Measurements from ENCODE around the gene PLSCR2. TPM values are rescaled to one million over a fixed set of nuclear protein-coding genes. Genes with fewer than 3 reads are reported as not detected.

The PLSCR2 gene
- total and polyA plus RNA-seq, 4 donors, result 1.0 to 1.4 TPM; not detected in 2

DNA sequence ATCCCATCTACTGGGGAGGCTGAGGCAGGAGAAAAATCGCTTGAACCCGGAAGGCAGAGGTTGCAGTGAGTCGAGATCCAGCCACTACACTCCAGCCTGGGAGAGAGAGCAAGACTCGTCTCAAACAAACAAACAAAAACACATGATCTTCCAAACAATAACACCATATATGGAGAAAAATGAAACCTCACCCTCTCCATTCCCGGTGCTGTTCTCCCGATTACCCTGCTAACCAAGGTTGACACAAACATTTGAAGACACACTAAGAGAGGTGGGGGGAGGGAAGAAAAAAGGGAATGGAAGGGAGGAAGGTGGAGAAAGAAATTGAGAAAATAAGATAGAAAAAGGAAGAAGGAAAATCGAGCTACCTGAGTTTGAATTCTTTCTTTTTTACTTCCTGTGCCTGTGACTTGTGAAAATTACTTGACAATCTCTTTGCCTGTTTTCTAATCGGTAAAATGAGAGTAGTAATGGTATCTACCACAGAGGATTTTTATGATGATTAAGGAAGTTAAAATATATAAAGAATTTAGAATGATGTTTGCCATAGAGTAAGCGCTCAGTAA lies 1.1 kb upstream of the PLSCR2 start:
- Histone ChIP-seq H3K36me3 (ENCODE audit: control insufficient read depth in 1 of 2, insufficient read depth in 2 of 2, low read length in 1 of 2) (no peaks in the 10 kb centered on the region), H3K27ac (ENCODE audit: low read depth in 1 of 2, low read length in 2 of 2) (no peak overlapping the region), H3K27me3 (ENCODE audit: control insufficient read depth in 1 of 2, insufficient read depth in 2 of 2, low read length in 1 of 2) (no peaks in the 10 kb centered on the region), H3K4me1 (ENCODE audit: control insufficient read depth in 1 of 2, insufficient read depth in 2 of 2, low read length in 2 of 2) (peaks cover 0 to 3% of the 10 kb centered on the region in 2 donors), H3K4me3 (ENCODE audit: low read length in 2 of 2) (no peak overlapping the region), H3K9me3 (ENCODE audit: control insufficient read depth, low read length) (no peaks in the 10 kb centered on the region)
- no peak for ATAC-seq (ENCODE audit: low FRiP score)
- intact Hi-C loops (cut with DNase I), result no loop called here
- no peak for DNase-seq
- 91 to 94% methylated on average over 9 of the region's 9 CpGs for WGBS, 2 donors

DNA sequence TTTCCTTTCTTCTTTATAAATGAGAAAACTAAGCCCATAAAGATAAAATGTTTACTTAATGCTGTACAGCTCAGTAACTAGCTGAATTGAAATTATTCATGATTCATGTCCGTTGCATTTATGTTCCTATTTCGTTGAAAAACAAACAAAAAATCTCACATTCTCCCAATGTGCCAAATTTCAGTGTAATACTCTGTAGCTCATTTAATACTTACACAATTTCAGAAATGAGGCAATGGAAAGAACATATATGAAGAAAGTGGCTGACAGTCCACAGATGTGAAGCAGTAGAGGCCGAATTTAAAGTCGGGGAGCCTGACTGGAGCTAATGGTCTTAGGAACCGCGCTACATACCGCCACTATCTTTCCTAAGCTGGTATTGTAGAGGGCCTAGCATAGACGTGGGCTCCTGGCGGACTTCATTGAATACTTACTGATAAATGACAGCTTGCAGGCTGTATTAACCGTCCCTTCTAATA lies 651 bp downstream of the PLSCR2 start:
- ATAC-seq (ENCODE audit: low FRiP score) (peak; percentile 13), DNase-seq (no peak)
- H3K36me3 ChIP-seq (ENCODE audit: control insufficient read depth in 1 of 2, insufficient read depth in 2 of 2, low read length in 1 of 2), result no peaks in the 10 kb centered on the region
- H3K9me3 ChIP-seq (ENCODE audit: control insufficient read depth, low read length), result no peaks in the 10 kb centered on the region
- intact Hi-C loops (cut with DNase I), result no loop called here
- peaks cover 0 to 3% of the 10 kb centered on the region in 2 donors for H3K4me1 ChIP-seq (ENCODE audit: control insufficient read depth in 1 of 2, insufficient read depth in 2 of 2, low read length in 2 of 2)
- H3K4me3 ChIP-seq (ENCODE audit: low read length in 2 of 2), result peak overlapping the region in 1 of 2 donors; percentile 50
- peak overlapping the region in 1 of 2 donors; percentile 7 for H3K27ac ChIP-seq (ENCODE audit: low read depth in 1 of 2, low read length in 2 of 2)
- H3K27me3 ChIP-seq (ENCODE audit: control insufficient read depth in 1 of 2, insufficient read depth in 2 of 2, low read length in 1 of 2), result no peaks in the 10 kb centered on the region
- WGBS, 2 donors, result 26 to 34% methylated on average over 10 of the region's 10 CpGs

DNA sequence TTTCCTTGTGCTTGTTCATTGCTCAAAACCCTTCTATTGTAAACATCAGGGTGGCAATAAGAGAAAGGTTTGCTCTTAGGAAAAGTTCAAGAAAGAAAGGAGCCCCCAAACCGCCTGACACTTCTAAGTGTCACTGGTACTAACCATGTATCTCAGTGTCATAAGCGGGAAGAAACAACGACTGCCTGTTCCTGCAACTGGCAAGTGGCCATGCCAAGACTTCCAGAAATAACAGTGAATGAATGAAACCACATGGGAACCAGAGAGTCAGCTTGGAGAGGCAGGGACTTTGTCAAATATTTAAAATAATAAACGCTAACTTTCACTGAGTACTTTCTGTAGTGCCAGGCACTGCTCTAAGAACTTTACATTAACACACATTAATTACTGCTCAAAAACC lies 1.1 kb downstream of the PLSCR2 start:
- Histone ChIP-seq H3K4me3 (ENCODE audit: low read length in 2 of 2) (no peak overlapping the region), H3K27ac (ENCODE audit: low read depth in 1 of 2, low read length in 2 of 2) (no peak overlapping the region), H3K4me1 (ENCODE audit: control insufficient read depth in 1 of 2, insufficient read depth in 2 of 2, low read length in 2 of 2) (peaks cover 0 to 3% of the 10 kb centered on the region in 2 donors), H3K27me3 (ENCODE audit: control insufficient read depth in 1 of 2, insufficient read depth in 2 of 2, low read length in 1 of 2) (no peaks in the 10 kb centered on the region), H3K36me3 (ENCODE audit: control insufficient read depth in 1 of 2, insufficient read depth in 2 of 2, low read length in 1 of 2) (no peaks in the 10 kb centered on the region), H3K9me3 (ENCODE audit: control insufficient read depth, low read length) (no peaks in the 10 kb centered on the region)
- DNase-seq (peak; percentile 63 to 64), ATAC-seq (ENCODE audit: low FRiP score) (peak; percentile 36)
- intact Hi-C loops (cut with DNase I), result no loop called here
- 6 to 12% methylated on average over 4 of the region's 4 CpGs for WGBS, 2 donors

DNA sequence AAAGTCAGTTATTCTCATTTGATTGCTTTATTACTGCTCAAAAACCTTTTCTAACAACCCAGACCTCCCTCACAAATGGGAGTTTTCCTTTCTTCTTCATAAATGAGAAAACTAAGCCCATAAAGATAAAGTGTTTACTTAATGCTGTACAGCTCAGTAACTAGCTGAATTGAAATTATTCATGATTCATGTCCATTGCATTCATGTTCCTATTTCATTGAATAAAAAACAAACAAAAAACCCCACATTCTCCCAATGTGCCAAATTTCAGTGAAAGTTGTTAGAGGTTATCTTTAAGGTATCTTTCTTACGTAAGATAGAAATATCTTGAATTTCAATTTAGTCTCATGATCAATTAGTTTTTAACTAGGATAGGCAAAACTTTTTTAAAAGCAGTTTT lies 2.8 kb downstream of the PLSCR2 start:
- DNase-seq, result no peak
- WGBS, 2 donors, result 0 to 28% methylated on average over 1 of the region's 1 CpG
- H3K36me3 ChIP-seq (ENCODE audit: control insufficient read depth in 1 of 2, insufficient read depth in 2 of 2, low read length in 1 of 2), result no peaks in the 10 kb centered on the region
- H3K27ac ChIP-seq (ENCODE audit: low read depth in 1 of 2, low read length in 2 of 2), result no peak overlapping the region
- H3K9me3 ChIP-seq (ENCODE audit: control insufficient read depth, low read length), result no peaks in the 10 kb centered on the region
- no peak overlapping the region for H3K4me3 ChIP-seq (ENCODE audit: low read length in 2 of 2)
- intact Hi-C loops (cut with DNase I), result no loop called here
- no peak for ATAC-seq (ENCODE audit: low FRiP score)
- H3K27me3 ChIP-seq (ENCODE audit: control insufficient read depth in 1 of 2, insufficient read depth in 2 of 2, low read length in 1 of 2), result no peaks in the 10 kb centered on the region
- H3K4me1 ChIP-seq (ENCODE audit: control insufficient read depth in 1 of 2, insufficient read depth in 2 of 2, low read length in 2 of 2), result peaks cover 0 to 3% of the 10 kb centered on the region in 2 donors

DNA sequence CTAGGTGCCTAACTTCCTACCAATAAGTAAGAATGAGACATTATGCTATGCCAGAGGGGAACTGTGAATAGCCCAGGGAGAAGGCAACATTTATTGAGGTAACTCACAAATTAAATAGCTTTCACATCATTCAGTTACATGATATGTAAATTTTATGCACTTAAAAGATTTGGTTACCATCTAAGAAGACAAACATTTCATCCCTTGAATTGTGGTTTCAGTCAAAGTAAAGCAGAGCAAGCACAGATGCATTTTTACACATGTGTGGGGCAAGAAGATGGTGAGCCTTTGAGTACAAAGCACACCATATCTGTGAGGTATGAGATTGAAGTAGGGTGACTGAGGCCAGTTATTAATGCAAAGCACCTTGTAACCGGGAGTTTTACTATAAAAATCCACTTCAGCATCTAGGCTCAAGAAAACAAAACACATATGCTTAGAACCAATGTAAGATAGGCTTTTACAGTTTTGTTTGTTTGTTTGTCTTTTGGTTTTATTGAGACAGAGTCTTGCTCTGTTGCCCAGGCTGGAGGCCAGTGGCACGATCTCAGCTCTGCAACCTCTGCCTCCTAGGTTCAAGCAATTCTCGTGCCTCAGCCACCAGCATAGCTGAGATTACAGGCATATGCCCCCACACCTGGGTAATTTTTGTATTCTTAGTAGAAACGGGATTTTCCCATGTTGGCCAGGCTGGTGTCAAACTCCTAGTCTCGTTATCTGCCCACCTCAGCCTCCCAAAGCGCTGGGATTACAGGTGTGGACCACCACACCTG lies 3.5 kb downstream of the PLSCR2 start:
- H3K4me1 ChIP-seq (ENCODE audit: control insufficient read depth in 1 of 2, insufficient read depth in 2 of 2, low read length in 2 of 2), result peaks cover 0 to 3% of the 10 kb centered on the region in 2 donors
- DNase-seq, result no peak
- WGBS, 2 donors, result 91% methylated on average over 6 of the region's 6 CpGs
- intact Hi-C loops (cut with DNase I), result no loop called here
- ATAC-seq (ENCODE audit: low FRiP score), result no peak
- no peaks in the 10 kb centered on the region for H3K36me3 ChIP-seq (ENCODE audit: control insufficient read depth in 1 of 2, insufficient read depth in 2 of 2, low read length in 1 of 2)
- no peak overlapping the region for H3K27ac ChIP-seq (ENCODE audit: low read depth in 1 of 2, low read length in 2 of 2)
- no peaks in the 10 kb centered on the region for H3K27me3 ChIP-seq (ENCODE audit: control insufficient read depth in 1 of 2, insufficient read depth in 2 of 2, low read length in 1 of 2)
- H3K9me3 ChIP-seq (ENCODE audit: control insufficient read depth, low read length), result no peaks in the 10 kb centered on the region
- H3K4me3 ChIP-seq (ENCODE audit: low read length in 2 of 2), result no peak overlapping the region

DNA sequence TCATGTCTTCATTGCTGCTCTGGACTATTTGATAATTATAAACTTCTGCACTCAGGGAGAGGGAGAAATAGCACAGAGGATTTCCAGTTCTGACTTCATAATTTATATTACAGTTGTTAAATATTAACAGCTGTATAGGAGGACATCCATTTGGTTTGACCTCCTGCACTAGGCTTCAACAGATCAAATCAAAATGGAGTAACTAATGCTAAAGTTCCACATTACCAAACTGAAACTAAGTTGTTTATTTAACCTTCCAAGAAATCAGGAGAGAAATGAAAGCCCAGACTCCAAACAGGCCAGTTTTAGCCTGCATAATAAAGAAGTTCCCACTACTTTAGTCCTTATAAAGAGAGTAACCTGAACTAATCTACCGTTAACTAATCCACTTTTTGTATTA lies 4.6 kb downstream of the PLSCR2 start:
- Histone ChIP-seq H3K27me3 (ENCODE audit: control insufficient read depth in 1 of 2, insufficient read depth in 2 of 2, low read length in 1 of 2) (no peaks in the 10 kb centered on the region), H3K36me3 (ENCODE audit: control insufficient read depth in 1 of 2, insufficient read depth in 2 of 2, low read length in 1 of 2) (no peaks in the 10 kb centered on the region), H3K27ac (ENCODE audit: low read depth in 1 of 2, low read length in 2 of 2) (no peak overlapping the region), H3K4me1 (ENCODE audit: control insufficient read depth in 1 of 2, insufficient read depth in 2 of 2, low read length in 2 of 2) (peaks cover 0 to 3% of the 10 kb centered on the region in 2 donors), H3K4me3 (ENCODE audit: low read length in 2 of 2) (no peak overlapping the region), H3K9me3 (ENCODE audit: control insufficient read depth, low read length) (no peaks in the 10 kb centered on the region)
- no peak for DNase-seq
- intact Hi-C loops (cut with DNase I), result no loop called here
- WGBS, 2 donors, result 73 to 79% methylated on average over 1 of the region's 1 CpG
- no peak for ATAC-seq (ENCODE audit: low FRiP score)

DNA sequence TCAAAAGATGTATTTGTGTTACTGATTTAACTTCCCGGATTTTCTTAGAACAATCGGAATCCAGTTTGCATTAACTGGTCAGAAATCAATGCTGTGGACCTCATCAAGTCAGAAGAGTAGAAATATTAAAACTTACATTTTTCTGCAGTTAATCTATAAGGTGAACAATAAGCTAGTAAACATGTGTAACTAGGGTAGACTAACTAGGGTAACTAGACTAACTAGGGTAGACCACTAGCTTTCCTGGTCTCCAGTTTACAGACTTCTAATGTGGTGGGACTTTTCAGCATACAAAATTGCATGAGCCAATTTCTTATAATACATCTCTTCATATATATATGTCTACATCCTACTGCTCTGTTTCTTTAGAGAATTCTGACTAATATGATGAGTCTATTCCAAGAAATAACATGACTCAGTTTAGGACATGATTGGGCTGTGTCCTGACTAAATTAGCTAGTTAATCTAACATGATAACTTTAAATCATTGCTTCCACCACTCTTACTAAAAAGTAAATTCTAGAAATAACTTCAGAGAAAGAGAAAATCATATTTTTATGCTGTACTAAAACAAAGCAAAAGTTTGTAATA lies 5.3 kb downstream of the PLSCR2 start:
- Histone ChIP-seq H3K4me3 (ENCODE audit: low read length in 2 of 2) (no peak overlapping the region), H3K27ac (ENCODE audit: low read depth in 1 of 2, low read length in 2 of 2) (no peak overlapping the region), H3K9me3 (ENCODE audit: control insufficient read depth, low read length) (no peaks in the 10 kb centered on the region), H3K27me3 (ENCODE audit: control insufficient read depth in 1 of 2, insufficient read depth in 2 of 2, low read length in 1 of 2) (no peaks in the 10 kb centered on the region), H3K36me3 (ENCODE audit: control insufficient read depth in 1 of 2, insufficient read depth in 2 of 2, low read length in 1 of 2) (no peaks in the 10 kb centered on the region), H3K4me1 (ENCODE audit: control insufficient read depth in 1 of 2, insufficient read depth in 2 of 2, low read length in 2 of 2) (peaks cover 0 to 3% of the 10 kb centered on the region in 2 donors)
- no peak for DNase-seq
- WGBS, 2 donors, result 93 to 96% methylated on average over 2 of the region's 2 CpGs
- no peak for ATAC-seq (ENCODE audit: low FRiP score)
- intact Hi-C loops (cut with DNase I), result no loop called here

DNA sequence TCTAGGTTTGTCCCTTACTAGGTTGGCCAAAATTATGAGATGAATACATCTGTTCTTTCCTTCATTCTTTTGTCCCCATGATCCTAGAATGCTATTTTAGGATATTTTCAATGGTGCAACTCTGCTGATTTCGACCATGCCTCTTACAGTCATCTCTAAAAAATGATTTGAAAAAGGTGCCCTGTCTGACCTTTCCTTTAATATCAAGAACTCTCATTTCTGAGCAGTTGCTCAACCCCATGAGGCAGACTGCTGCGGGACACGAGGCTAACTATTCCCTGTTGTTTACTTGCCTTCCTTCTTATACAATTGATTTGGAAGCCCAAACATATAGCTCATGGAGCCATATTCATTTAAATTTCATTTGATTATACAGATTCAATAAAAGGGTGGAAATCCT lies 14.6 kb downstream of the PLSCR2 start:
- Histone ChIP-seq H3K4me1 (ENCODE audit: control insufficient read depth in 1 of 2, insufficient read depth in 2 of 2, low read length in 2 of 2) (no peaks in the 10 kb centered on the region), H3K27ac (ENCODE audit: low read depth in 1 of 2, low read length in 2 of 2) (no peak overlapping the region), H3K27me3 (ENCODE audit: control insufficient read depth in 1 of 2, insufficient read depth in 2 of 2, low read length in 1 of 2) (no peaks in the 10 kb centered on the region), H3K9me3 (ENCODE audit: control insufficient read depth, low read length) (no peaks in the 10 kb centered on the region), H3K36me3 (ENCODE audit: control insufficient read depth in 1 of 2, insufficient read depth in 2 of 2, low read length in 1 of 2) (no peaks in the 10 kb centered on the region), H3K4me3 (ENCODE audit: low read length in 2 of 2) (no peak overlapping the region)
- intact Hi-C loops (cut with DNase I), result no loop called here
- DNase-seq (no peak), ATAC-seq (ENCODE audit: low FRiP score) (no peak)
- 74 to 81% methylated on average over 3 of the region's 3 CpGs for WGBS, 2 donors

DNA sequence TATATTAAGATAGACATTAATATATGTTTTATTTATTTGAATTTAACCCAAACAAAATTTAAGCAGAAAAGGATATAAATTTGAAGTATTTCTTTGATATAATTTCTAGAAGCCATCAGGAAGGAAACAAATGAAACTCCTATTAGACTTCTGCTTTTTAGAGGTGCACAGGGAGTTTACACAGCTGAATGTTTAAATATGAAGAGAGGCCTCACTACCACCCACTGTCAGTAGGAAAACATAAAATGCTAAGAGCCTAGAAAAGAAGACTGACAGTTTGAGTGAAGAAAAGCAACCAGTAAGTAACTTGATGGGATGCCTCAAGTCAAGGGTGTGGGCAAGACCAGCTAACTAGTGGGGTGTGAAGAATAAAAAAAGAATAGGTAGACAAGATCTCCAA lies 19.7 kb downstream of the PLSCR2 start:
- H3K4me3 ChIP-seq (ENCODE audit: low read length in 2 of 2), result no peak overlapping the region
- no peaks in the 10 kb centered on the region for H3K4me1 ChIP-seq (ENCODE audit: control insufficient read depth in 1 of 2, insufficient read depth in 2 of 2, low read length in 2 of 2)
- DNase-seq, result no peak
- no peaks in the 10 kb centered on the region for H3K27me3 ChIP-seq (ENCODE audit: control insufficient read depth in 1 of 2, insufficient read depth in 2 of 2, low read length in 1 of 2)
- no peak overlapping the region for H3K27ac ChIP-seq (ENCODE audit: low read depth in 1 of 2, low read length in 2 of 2)
- H3K36me3 ChIP-seq (ENCODE audit: control insufficient read depth in 1 of 2, insufficient read depth in 2 of 2, low read length in 1 of 2), result no peaks in the 10 kb centered on the region
- intact Hi-C loops (cut with DNase I), result no loop called here
- peaks cover 4% of the 10 kb centered on the region for H3K9me3 ChIP-seq (ENCODE audit: control insufficient read depth, low read length)
- ATAC-seq (ENCODE audit: low FRiP score), result no peak
